Muscle of leg (tissue), 11 donors: Measurements from ENCODE around the gene PLEKHA7. TPM values are rescaled to one million over a fixed set of nuclear protein-coding genes. Genes with fewer than 3 reads are reported as not detected.

Experiments
- DNase-seq: peaks from one replicate; pipeline ENCODE4 v3.0.0; 2013
- H3K27ac ChIP-seq: one replicate; pipeline ENCODE4 v1.5.1; 2013; ENCODE audit warnings: mild to moderate bottlenecking, low read length, control low read depth
- H3K27me3 ChIP-seq: one replicate; pipeline ENCODE4 v1.6.1; 2013; ENCODE audit warnings: low read length; ENCODE audit not compliant: control insufficient read depth, insufficient read depth
- H3K36me3 ChIP-seq: one replicate; pipeline ENCODE4 v1.6.1; 2013; ENCODE audit warnings: low read length; ENCODE audit not compliant: control insufficient read depth, insufficient read depth
- H3K4me1 ChIP-seq: one replicate; pipeline ENCODE4 v1.6.1; 2013; ENCODE audit warnings: low read length; ENCODE audit not compliant: control insufficient read depth, insufficient read depth
- H3K4me3 ChIP-seq: one replicate; pipeline ENCODE4 v1.5.1; 2013; ENCODE audit warnings: low read length, control low read depth
- H3K9me3 ChIP-seq: replicated peaks from 2 replicates; pipeline ENCODE4 v1.6.1; 2013; ENCODE audit warnings: low read depth, low read length; ENCODE audit not compliant: control insufficient read depth
- WGBS: methylation state at CpG from one replicate; pipeline ENCODE4 v1.1.5; 2013; ENCODE audit warnings: missing lambda C conversion rate; ENCODE audit not compliant: insufficient coverage; 5-methylcytosine and 5-hydroxymethylcytosine counted together
- polyA plus RNA-seq, 8 donors: library from polyadenylated mRNA; unstranded; fragments of 120-200 nt; gene quantifications; one replicate each; pipeline versions ENCODE4 v1.2.1 to v1.2.3, GENCODE V29; 2013; ENCODE audit warnings: inconsistent platforms in 1 of 8, low replicate concordance in 1 of 8; ENCODE audit not compliant: insufficient read length in 8 of 8, insufficient read depth in 1 of 8
- total RNA-seq: library from RNA; stranded (reverse); fragments of 120-200 nt; gene quantifications from one replicate; pipeline ENCODE4 v1.2.4, GENCODE V29; 2013

The PLEKHA7 gene
- total and polyA plus RNA-seq, 9 donors, result 2.6 to 7.8 (median 4.2) TPM

- H3K27me3 ChIP-seq, result peaks cover 4% of the 10 kb centered on the region
- peaks cover 26% of the 10 kb centered on the region for H3K4me1 ChIP-seq
- H3K36me3 ChIP-seq, result no peaks in the 10 kb centered on the region
- peak; percentile 75 for DNase-seq
- no peak overlapping the region for H3K27ac ChIP-seq
- WGBS, result 21% methylated on average over 20 of the region's 23 CpGs
- H3K9me3 ChIP-seq, result no peaks in the 10 kb centered on the region
- H3K4me3 ChIP-seq, result no peak overlapping the region
Measured at GRCh38 chr11:16815047-16815767, 199.0 kb downstream of the PLEKHA7 start.

- no peaks in the 10 kb centered on the region for H3K36me3 ChIP-seq
- H3K27me3 ChIP-seq, result peaks cover 4% of the 10 kb centered on the region
- no peaks in the 10 kb centered on the region for H3K9me3 ChIP-seq
- WGBS, result 61% methylated on average over 7 of the region's 7 CpGs
- H3K27ac ChIP-seq, result no peak overlapping the region
- H3K4me3 ChIP-seq, result no peak overlapping the region
- peaks cover 32% of the 10 kb centered on the region for H3K4me1 ChIP-seq
- DNase-seq, result no peak
Measured at GRCh38 chr11:16814410-16815046, 199.7 kb downstream of the PLEKHA7 start.

GRCh38 chr11:16813126-16813525, 201.1 kb downstream of the PLEKHA7 start:
- Histone ChIP-seq H3K9me3 (no peaks in the 10 kb centered on the region), H3K27me3 (peaks cover 4% of the 10 kb centered on the region), H3K36me3 (no peaks in the 10 kb centered on the region), H3K4me3 (no peak overlapping the region), H3K27ac (no peak overlapping the region), H3K4me1 (peaks cover 36% of the 10 kb centered on the region)
- WGBS, result 90% methylated on average over 5 of the region's 5 CpGs
- DNase-seq, result peak; percentile 35

- DNase-seq, result no peak
- no peaks in the 10 kb centered on the region for H3K9me3 ChIP-seq
- H3K4me1 ChIP-seq, result peaks cover 43% of the 10 kb centered on the region
- peaks cover 4% of the 10 kb centered on the region for H3K27me3 ChIP-seq
- no peaks in the 10 kb centered on the region for H3K36me3 ChIP-seq
- 56% methylated on average over 2 of the region's 5 CpGs for WGBS
- no peak overlapping the region for H3K27ac ChIP-seq
- H3K4me3 ChIP-seq, result no peak overlapping the region
Measured at GRCh38 chr11:16812274-16812673, 201.9 kb downstream of the PLEKHA7 start.

- peaks cover 4% of the 10 kb centered on the region for H3K27me3 ChIP-seq
- 100% methylated on average over 3 of the region's 3 CpGs for WGBS
- no peak for DNase-seq
- H3K9me3 ChIP-seq, result no peaks in the 10 kb centered on the region
- H3K4me1 ChIP-seq, result peaks cover 52% of the 10 kb centered on the region
- H3K27ac ChIP-seq, result peak overlapping the region; percentile 45
- H3K4me3 ChIP-seq, result no peak overlapping the region
- no peaks in the 10 kb centered on the region for H3K36me3 ChIP-seq
Measured at GRCh38 chr11:16811136-16812020, 202.8 kb downstream of the PLEKHA7 start.

- DNase-seq, result peak; percentile 81
- WGBS, result 61% methylated on average over 8 of the region's 11 CpGs
- no peaks in the 10 kb centered on the region for H3K36me3 ChIP-seq
- peaks cover 4% of the 10 kb centered on the region for H3K27me3 ChIP-seq
- H3K27ac ChIP-seq, result peak overlapping the region; percentile 63
- H3K4me1 ChIP-seq, result peaks cover 54% of the 10 kb centered on the region
- no peaks in the 10 kb centered on the region for H3K9me3 ChIP-seq
- H3K4me3 ChIP-seq, result no peak overlapping the region
Measured at GRCh38 chr11:16809886-16810668, 204.1 kb downstream of the PLEKHA7 start.

GRCh38 chr11:16807306-16807705, 206.9 kb downstream of the PLEKHA7 start:
- H3K36me3 ChIP-seq, result no peaks in the 10 kb centered on the region
- H3K27me3 ChIP-seq, result no peaks in the 10 kb centered on the region
- no peaks in the 10 kb centered on the region for H3K9me3 ChIP-seq
- peak; percentile 62 for DNase-seq
- H3K4me3 ChIP-seq, result no peak overlapping the region
- H3K27ac ChIP-seq, result no peak overlapping the region
- H3K4me1 ChIP-seq, result peaks cover 58% of the 10 kb centered on the region
- 50% methylated on average over 1 of the region's 3 CpGs for WGBS

GRCh38 chr11:16806791-16807190, 207.4 kb downstream of the PLEKHA7 start:
- Histone ChIP-seq H3K4me1 (peaks cover 59% of the 10 kb centered on the region), H3K27ac (peak overlapping the region; percentile 49), H3K9me3 (no peaks in the 10 kb centered on the region), H3K36me3 (no peaks in the 10 kb centered on the region), H3K27me3 (no peaks in the 10 kb centered on the region), H3K4me3 (no peak overlapping the region)
- peak; percentile 83 for DNase-seq
- WGBS, result 5% methylated on average over 10 of the region's 11 CpGs

GRCh38 chr11:16805938-16806337, 208.3 kb downstream of the PLEKHA7 start:
- no peaks in the 10 kb centered on the region for H3K36me3 ChIP-seq
- DNase-seq, result peak; percentile 56
- peak overlapping the region; percentile 6 for H3K27ac ChIP-seq
- no peaks in the 10 kb centered on the region for H3K27me3 ChIP-seq
- no peaks in the 10 kb centered on the region for H3K9me3 ChIP-seq
- H3K4me3 ChIP-seq, result no peak overlapping the region
- no CpG with 5 or more reads among the region's 8 CpGs for WGBS
- H3K4me1 ChIP-seq, result peaks cover 56% of the 10 kb centered on the region
